HEK293T (cell line): ENCODE measurements around the gene FAS.

ENCODE experiments used
- BHLHE40 ChIP-seq: fragments of 450-650 bp; IDR thresholded peaks from 2 replicates; pipeline ENCODE4 v1.6.1; 2016; ENCODE audit warnings: mild to moderate bottlenecking, moderate library complexity, borderline replicate concordance
- CTBP1 ChIP-seq: fragments of 450-650 bp; IDR thresholded peaks from 2 replicates; pipeline ENCODE4 v1.6.1; 2016; ENCODE audit warnings: borderline replicate concordance
- ELF4 ChIP-seq: fragments of 450-650 bp; IDR thresholded peaks from 2 replicates; pipeline ENCODE4 v1.6.1; 2017; ENCODE audit warnings: antibody characterized with exemption
- FOXA1 ChIP-seq: fragments of 450-650 bp; IDR thresholded peaks from 2 replicates; pipeline ENCODE4 v1.6.1; 2016; ENCODE audit warnings: mild to moderate bottlenecking
- FOXK2 ChIP-seq: fragments of 450-650 bp; IDR thresholded peaks from 2 replicates; pipeline ENCODE4 v1.6.1; 2016; ENCODE audit warnings: mild to moderate bottlenecking
- FOXM1 ChIP-seq: fragments of 450-650 bp; IDR thresholded peaks from 2 replicates; pipeline ENCODE4 v1.6.1; 2017; ENCODE audit warnings: mild to moderate bottlenecking, borderline replicate concordance
- L3MBTL2 ChIP-seq: fragments of 450-650 bp; conservative IDR thresholded peaks from 2 replicates; pipeline ENCODE4 v1.6.1; 2016; ENCODE audit warnings: mild to moderate bottlenecking
- LEF1 ChIP-seq: fragments of 450-650 bp; IDR thresholded peaks from 2 replicates; pipeline ENCODE4 v1.6.1; 2017; ENCODE audit warnings: mild to moderate bottlenecking, borderline replicate concordance
- NFRKB ChIP-seq: fragments of 450-650 bp; IDR thresholded peaks from 2 replicates; pipeline ENCODE4 v1.6.1; 2016; ENCODE audit warnings: mild to moderate bottlenecking, moderate library complexity
- SP1 ChIP-seq: fragments of 450-650 bp; IDR thresholded peaks from 2 replicates; pipeline ENCODE4 v1.6.1; 2017
- SUZ12 ChIP-seq: fragments of 450-650 bp; IDR thresholded peaks from 2 replicates; pipeline ENCODE4 v1.6.1; 2016; ENCODE audit warnings: mild to moderate bottlenecking
- TF ChIP-seq, protein P1 (sequence below): fragments of 450-650 bp; IDR thresholded peaks from 2 replicates; pipeline ENCODE4 v1.6.1; 2016

DNA sequence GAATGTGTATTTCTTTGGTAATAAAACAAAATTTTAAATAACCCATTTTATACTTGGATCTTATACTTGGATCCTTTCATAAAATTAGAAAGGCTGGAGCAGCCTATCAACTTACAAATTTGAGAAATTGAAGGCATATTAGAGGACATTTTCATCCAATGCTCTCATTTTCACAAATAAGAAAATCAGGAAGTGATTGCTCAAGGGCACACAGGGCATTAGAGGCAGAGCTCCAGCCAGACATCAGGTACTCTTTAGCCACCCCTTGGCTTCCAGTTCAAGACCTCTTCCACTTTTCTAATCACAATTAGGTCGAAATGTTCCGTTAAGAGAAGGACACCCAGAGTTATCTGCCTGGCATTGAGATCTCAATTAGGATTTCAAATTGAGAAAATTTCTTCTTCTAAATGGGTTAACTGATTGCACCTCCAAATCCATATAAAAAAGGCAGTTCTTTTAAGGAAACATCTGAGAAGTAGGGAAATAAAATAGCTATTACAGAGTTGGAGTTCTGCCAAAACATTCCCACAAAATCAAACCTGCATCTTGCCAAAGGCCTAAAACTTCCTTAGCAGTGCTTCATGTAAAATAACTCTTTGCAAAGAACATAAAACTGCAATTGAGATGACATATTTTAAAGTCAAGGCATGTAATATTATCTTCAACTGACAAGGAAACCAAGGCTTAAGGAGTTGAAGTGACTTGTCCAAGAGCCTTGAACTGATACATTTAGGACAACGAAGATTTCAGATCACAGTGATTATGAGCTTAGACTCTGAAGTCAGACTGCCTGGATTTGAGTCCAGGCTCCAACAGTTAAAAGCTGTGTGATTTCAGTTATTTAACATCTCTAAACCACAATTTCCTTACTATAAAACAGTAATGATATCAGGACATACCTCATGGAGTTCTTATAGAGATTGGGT is 40.4 kb upstream of the FAS start:
- TF ChIP-seq CTBP1 (no peak), FOXM1 (no peak), BHLHE40 (no peak), NFRKB (no peak), ELF4 (no peak), SUZ12 (no peak), LEF1 (no peak), FOXK2 (no peak), SP1 (no peak), FOXA1 (no peak), L3MBTL2 (no peak)
- TF ChIP-seq, protein P1, sequence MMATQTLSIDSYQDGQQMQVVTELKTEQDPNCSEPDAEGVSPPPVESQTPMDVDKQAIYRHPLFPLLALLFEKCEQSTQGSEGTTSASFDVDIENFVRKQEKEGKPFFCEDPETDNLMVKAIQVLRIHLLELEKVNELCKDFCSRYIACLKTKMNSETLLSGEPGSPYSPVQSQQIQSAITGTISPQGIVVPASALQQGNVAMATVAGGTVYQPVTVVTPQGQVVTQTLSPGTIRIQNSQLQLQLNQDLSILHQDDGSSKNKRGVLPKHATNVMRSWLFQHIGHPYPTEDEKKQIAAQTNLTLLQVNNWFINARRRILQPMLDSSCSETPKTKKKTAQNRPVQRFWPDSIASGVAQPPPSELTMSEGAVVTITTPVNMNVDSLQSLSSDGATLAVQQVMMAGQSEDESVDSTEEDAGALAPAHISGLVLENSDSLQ = no peak
